ENCODE results near the gene VWA3B. TPM values are rescaled to one million over a fixed set of nuclear protein-coding genes. Genes with fewer than 3 reads are reported as not detected.
"Not testable (repeated sequence)": the region's sequence is repeated elsewhere in the genome, so short reads cannot be mapped to it uniquely, and the experiment has no call there.

VWA3B gene
- polyA plus RNA-seq, 2 of the 4 experiments (the other 2 are of a cell fraction), result not detected

GRCh38 chr2:98134172-98135005 is 47.4 kb downstream of the VWA3B start:
- WGBS (ENCODE audit: missing lambda C conversion rate), result 52% methylated on average over 9 of the region's 12 CpGs
- FAIRE-seq (no peak), ATAC-seq (no peak), DNase-seq (ENCODE audit: low read depth in 1 of 2, low spot score in 1 of 2) (no peak)
- Histone ChIP-seq H3K4me1 (no peaks in the 10 kb centered on the region), H3K4me2 (no peak overlapping the region), H3K4me3 (no peak overlapping the region), H3K27ac (no peak overlapping the region), H3K9me3 (no peaks in the 10 kb centered on the region; the same call in 2 of the 3 replicates)
- CTCF ChIA-PET, result no interaction called here
- POLR2A ChIA-PET, result no interaction called here
- TF ChIP-seq BCL3 (IDR thresholded peaks at IDR 0.05), result no peak
- no peak for TF ChIP-seq PHF8 (IDR thresholded peaks at IDR 0.05; ENCODE audit: borderline replicate concordance, low read depth)
- no peak for TF ChIP-seq PBX3 (IDR thresholded peaks at IDR 0.05)
- TF ChIP-seq RARB (CRISPR knock-in tag; IDR thresholded peaks at IDR 0.05), result no peak
- TF ChIP-seq TFCP2L1 (CRISPR knock-in tag; IDR thresholded peaks at IDR 0.05), result no peak
- no peak for TF ChIP-seq ZC3H11A (IDR thresholded peaks at IDR 0.05)
- no peak for TF ChIP-seq EHF (CRISPR knock-in tag; IDR thresholded peaks at IDR 0.05)
- TF ChIP-seq HMGXB4 (CRISPR knock-in tag; IDR thresholded peaks at IDR 0.05; ENCODE audit: borderline replicate concordance), result no peak
- TF ChIP-seq MYC (IDR thresholded peaks at IDR 0.05; ENCODE audit: borderline replicate concordance, low read length), result no peak
- TF ChIP-seq RCOR1 (IDR thresholded peaks at IDR 0.05; ENCODE audit: low read depth, low read length), result no peak
- no peak for TF ChIP-seq ESRRA (IDR thresholded peaks at IDR 0.05; ENCODE audit: borderline replicate concordance, low read length)
- no peak for TF ChIP-seq CHD4 (IDR thresholded peaks at IDR 0.05; ENCODE audit: borderline replicate concordance)
- no peak for TF ChIP-seq MAZ (IDR thresholded peaks at IDR 0.05; ENCODE audit: borderline replicate concordance, low read depth, low read length)
- TF ChIP-seq EP300 (IDR thresholded peaks at IDR 0.05), result no peak
- TF ChIP-seq HEYL (CRISPR knock-in tag; IDR thresholded peaks at IDR 0.05), result no peak
- TF ChIP-seq FOXS1 (CRISPR knock-in tag; IDR thresholded peaks at IDR 0.05), result no peak
- TF ChIP-seq KDM5A (IDR thresholded peaks at IDR 0.05), result no peak
- TF ChIP-seq RAD21 (conservative IDR thresholded peaks at IDR 0.05 in 1 of 2, IDR thresholded peaks at IDR 0.05 in 1 of 2), result no peak

- no peaks in the 10 kb centered on the region; the same call in 2 of the 3 replicates for H3K9me3 ChIP-seq
- H3K27ac ChIP-seq, result no peak overlapping the region
- FAIRE-seq (no peak), DNase-seq (ENCODE audit: low read depth in 1 of 2, low spot score in 1 of 2) (no peak), ATAC-seq (no peak)
- POLR2A ChIA-PET, result no interaction called here
- no peak overlapping the region for H3K4me3 ChIP-seq
- H3K4me1 ChIP-seq, result no peaks in the 10 kb centered on the region
- H3K4me2 ChIP-seq, result no peak overlapping the region
- CTCF ChIA-PET, result no interaction called here
- TF ChIP-seq ZSCAN20 (CRISPR knock-in tag; IDR thresholded peaks at IDR 0.05) (no peak), CBX8 (IDR thresholded peaks at IDR 0.05) (no peak), HEYL (CRISPR knock-in tag; IDR thresholded peaks at IDR 0.05) (no peak), RCOR1 (IDR thresholded peaks at IDR 0.05; ENCODE audit: low read depth, low read length) (no peak), E2F6 (IDR thresholded peaks at IDR 0.05; ENCODE audit: borderline replicate concordance, low read depth) (no peak), HOXB13 (CRISPR knock-in tag; IDR thresholded peaks at IDR 0.05; ENCODE audit: low read depth) (no peak), TFCP2L1 (CRISPR knock-in tag; IDR thresholded peaks at IDR 0.05) (no peak), HMGXB4 (CRISPR knock-in tag; IDR thresholded peaks at IDR 0.05; ENCODE audit: borderline replicate concordance) (no peak), TP53 (CRISPR knock-in tag; IDR thresholded peaks at IDR 0.05) (no peak), KDM1A (IDR thresholded peaks at IDR 0.05; ENCODE audit: low read depth) (no peak), MAZ (IDR thresholded peaks at IDR 0.05; ENCODE audit: borderline replicate concordance, low read depth, low read length) (no peak)
Observed at GRCh38 chr2:98137196-98137595, 50.2 kb downstream of the VWA3B start.

- H3K27ac ChIP-seq; FAIRE-seq; H3K4me1 ChIP-seq; H3K4me3 ChIP-seq; POLR2A ChIA-PET; DNase-seq (ENCODE audit: low read depth in 1 of 2, low spot score in 1 of 2); ATAC-seq; H3K9me3 ChIP-seq; CTCF ChIA-PET; H3K4me2 ChIP-seq: not testable (repeated sequence)
- WGBS (ENCODE audit: missing lambda C conversion rate), result no CpG with 5 or more reads among the region's 28 CpGs
Observed at GRCh38 chr2:98138978-98139377, 52.0 kb downstream of the VWA3B start.
